NCI-H1105 treated with DMSO at 0.1 percent for 48 hours (cell line): ENCODE results near the gene HLA-B.

Experiments
- DNase-seq: peaks from one replicate; lab custom pipeline; 2025; lab: John Stamatoyannopoulos, UW

Gene HLA-B

DNA sequence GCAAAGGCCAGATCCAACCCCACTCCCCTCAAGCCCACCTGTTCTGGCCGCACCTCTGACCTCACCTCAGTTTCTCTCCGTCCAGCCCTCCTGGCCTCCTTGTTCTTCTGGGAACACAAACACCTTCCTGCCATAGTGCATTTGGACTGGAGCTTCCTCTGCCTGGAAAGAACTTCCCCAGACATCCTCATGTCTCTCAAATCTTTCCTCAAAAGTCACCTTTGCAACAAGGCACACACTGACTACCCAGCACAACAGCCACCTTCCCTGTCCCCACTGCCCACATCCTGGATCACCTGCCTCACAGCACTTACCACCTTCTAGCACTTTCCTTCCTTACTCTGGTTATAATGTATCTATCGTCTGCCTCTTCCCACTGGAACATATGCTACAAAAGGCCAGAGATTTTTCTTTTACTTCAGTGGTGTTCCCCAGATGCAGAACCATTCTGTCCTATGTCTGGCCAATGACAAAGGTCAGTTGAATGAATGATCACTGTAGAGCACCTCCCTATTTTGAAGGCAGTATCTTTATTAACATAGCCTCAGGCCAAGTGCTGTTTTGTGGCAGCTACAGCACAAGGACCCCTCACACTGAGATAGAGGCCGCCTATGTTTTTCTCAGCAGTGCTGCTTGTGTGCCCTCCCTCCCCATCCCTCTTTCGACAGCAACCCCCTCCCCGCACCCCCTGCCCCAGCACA is 4.1 kb downstream of the HLA-B start:
- DNase-seq = no peak

DNA sequence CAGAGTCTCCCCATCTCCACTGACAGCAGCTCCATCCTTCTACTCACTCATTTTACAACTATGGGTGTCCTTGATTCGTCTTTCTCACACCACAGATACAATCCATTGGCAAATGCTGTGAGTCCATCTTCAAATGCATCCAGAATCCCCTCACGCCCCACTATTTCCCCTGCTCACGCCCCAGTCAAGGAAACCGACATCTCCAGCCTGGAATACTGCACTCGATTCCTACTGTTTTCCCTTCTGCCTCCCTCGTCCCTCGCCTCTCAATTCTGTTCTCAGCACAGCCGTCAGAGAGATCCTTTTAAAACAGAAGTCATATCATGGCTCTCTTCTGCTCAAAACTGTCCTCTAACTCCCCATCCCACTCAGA is 4.7 kb downstream of the HLA-B start:
- no peak for DNase-seq

DNA sequence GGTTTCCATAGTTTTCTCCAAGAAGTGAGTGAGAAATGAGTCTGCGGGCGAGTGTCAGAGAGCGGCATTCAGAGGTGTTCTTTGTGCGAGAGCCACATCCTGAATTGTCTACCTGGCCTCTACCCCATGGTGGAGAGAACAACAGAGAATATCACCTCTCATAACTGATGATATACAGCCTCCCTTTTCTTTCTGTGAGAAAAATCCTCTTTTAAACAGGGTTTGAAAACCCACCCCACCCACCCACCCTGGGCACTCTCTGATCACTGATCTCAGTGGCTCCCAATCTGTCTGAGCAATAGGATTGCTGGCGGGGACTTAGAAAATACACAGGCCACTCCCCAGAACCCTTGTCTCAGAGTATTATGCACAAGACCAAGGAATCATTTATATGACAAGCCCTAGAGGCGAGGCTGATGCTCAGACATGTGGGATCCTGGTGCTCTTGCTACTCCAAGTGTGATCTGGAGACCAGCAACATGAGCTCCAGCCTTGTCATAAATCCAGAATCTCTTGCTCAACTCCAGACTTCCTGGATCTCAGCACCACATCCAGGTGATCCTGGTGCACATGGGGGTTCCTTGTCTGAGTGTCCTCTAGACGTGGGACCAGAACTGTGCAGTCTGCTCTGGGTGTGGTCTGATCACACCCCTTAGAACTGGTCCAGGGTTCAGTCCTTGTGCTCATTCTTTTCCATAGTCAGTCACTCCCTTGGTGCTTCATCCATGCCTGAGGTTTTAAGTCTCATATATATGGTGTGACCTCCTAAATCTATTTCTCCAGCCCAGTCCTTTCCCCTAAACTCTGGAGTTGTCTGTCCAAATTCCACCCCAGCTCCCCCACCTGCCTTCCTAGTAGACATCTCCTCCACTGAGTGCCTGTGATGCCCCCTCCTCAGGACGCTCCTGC is 5.3 kb downstream of the HLA-B start:
- no peak for DNase-seq

DNA sequence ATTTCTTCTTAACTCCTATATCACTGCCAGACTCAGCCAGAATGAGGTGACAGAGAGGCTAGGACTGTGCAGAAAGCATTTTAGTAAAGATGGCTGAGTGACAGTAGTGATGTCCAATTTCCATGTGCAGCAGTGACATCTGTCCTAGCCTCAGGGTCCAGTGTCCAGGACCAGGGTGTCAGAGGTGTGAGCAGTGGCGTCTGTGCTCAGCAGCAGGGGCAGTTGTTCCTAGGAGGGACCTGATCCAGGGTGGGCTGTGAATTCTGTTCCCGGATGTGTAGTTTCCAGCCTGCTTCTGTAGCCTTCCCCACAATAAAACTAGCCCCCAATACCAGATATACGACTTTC is 6.0 kb downstream of the HLA-B start:
- DNase-seq = no peak

DNA sequence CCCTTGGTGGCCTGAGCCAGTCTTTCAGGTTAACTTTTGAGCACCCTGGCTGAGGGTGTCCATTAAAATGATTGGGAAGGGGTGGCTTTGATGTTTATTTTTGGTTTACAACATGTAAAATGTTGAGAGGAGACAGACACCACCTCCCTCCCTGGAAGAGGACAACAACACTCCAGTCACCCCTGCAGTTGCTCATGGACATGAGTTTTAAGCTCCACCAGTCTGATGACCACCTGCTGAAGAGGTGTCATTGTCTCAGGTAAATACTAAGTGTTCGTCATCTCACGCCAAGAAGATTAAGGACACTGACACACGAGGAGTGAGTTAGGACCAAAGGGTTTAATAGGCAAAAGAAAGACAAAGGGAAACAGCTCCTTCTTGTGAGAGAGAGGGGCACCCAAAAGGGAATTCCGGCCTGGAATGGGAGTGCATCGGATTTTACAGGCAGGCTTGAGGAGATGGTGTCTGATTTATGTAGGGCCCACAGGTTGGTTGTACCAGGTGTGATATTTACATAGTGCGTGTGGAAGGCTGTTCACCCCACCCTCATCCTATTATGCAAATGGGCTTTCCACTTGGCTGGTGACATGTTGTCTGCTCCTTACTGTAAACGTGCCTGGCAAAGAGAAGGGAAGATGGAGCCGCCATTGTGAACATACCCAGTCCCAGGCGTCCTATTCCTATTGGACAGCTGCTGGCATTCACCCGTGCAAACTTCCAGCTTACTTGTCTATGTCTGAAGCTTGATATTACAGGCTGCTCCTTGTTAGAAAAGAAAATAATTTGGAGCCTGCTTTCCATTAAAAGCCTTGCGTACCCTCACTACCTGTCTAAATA is 6.6 kb downstream of the HLA-B start:
- no peak for DNase-seq

DNA sequence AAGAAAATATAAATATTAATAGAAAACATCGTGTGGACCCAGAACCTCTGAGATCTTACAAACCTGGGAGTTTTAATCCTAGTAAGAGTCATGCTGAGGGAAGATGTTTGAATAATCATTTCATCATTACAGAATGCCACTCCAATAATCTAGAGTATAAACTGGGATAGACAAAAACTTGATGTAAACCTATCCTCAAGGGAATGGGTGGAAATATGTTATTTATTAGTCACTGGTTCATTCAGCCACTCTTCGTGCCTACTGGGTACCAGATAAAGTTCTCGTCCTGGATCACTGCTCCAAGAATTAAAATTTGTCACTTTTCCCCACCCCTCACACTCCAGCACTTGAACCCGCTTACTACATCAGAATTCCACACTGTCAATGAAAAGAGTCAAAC is 7.7 kb downstream of the HLA-B start:
- no peak for DNase-seq

DNA sequence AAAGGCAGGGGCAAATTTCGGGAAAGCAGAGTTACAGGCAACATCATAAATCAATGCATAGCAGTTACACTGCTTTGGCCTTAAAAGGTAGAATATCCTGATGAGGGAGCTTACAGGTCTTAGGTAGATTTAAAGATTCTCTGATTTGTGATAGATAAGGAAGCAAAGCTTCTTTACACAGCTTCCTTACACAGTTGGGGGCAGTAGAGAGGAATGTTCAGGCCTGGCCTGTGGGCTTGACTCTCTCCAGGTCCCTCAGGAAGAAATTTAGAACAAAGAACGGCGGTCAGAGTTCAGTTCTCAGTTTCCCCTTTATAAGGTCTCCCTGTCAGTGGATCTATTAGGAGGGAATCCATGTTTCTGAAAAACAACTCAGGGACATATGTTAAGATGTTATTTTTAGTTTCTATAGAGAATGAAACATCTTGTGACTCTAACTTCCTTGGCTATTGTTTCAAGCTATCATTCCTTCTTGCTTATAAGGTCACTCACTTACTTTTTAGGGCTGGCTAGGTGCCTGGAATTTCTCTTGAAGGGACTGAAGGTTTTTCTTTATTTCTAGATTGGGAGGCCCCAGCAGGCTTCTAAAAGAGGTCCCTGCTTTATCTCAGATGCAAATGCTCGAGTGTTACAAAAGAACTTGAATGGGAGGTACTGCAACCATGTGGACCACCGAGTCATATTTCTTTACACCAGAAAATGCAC is 11.8 kb downstream of the HLA-B start:
- DNase-seq = no peak

DNA sequence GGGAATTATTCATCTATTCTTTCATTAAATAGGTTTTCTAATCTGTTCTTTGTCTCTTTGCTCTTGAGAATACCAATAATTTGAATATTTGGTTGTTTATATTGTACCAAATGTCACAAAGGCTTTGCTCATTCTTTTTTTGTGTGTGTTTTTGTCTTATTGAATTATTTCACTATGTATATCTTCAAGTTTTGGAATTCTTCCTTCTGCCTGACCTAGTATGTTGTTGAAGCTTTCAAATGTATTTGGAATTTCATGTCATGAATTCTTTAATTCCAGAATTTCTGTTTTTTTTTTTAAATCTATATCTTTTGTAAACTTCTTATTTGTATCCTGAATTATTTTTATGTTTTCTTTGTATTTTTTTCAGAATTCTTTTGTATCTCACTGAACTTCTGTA is 16.8 kb downstream of the HLA-B start:
- no peak for DNase-seq

DNA sequence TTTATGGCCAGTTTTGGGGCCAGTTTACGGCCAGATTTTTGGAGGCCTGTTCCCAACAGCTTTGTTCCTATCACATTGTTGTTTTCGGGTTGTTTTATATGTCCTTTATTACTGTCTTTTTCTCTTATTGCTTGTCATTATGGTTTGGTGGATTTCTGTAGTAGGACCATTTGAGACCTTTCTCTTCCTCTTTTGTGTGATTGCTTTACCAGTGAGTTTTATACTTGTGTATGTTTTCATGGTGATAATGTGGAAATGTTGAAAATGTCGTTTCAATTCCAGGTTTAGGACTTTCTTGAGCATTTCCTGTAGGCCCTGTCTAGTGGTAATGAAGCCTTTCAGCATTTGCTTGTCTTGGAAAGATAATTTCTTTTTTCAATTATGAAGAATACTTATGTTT is 17.8 kb downstream of the HLA-B start:
- no peak for DNase-seq

DNA sequence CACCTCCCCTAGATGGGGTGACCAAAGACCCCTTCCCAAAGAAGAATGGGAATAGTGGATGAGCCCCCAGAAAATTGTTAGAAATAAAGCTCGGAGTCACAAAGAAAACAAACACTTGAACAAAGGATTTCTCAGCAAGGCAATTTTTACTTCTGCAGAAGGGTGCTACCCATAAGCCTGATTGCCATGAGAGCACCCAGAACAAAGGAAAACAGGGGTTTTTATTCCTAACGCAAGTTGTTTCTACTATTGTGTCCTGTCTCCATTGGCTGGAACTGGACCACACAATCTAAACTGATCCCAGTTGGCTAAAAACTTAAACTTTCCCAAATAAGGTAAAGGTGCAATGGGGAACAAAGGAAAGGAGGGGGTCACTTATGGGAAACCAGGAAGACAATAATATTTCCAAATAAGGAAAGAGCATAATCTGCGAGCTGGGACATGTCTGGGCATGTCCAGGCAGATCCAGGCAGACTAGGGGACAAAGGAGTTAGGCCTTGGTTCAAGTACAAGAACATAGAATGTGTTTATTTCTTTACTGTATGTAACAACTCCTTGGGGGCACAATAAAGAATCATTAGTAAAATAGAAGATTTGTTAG is 20.0 kb downstream of the HLA-B start:
- no peak for DNase-seq

DNA sequence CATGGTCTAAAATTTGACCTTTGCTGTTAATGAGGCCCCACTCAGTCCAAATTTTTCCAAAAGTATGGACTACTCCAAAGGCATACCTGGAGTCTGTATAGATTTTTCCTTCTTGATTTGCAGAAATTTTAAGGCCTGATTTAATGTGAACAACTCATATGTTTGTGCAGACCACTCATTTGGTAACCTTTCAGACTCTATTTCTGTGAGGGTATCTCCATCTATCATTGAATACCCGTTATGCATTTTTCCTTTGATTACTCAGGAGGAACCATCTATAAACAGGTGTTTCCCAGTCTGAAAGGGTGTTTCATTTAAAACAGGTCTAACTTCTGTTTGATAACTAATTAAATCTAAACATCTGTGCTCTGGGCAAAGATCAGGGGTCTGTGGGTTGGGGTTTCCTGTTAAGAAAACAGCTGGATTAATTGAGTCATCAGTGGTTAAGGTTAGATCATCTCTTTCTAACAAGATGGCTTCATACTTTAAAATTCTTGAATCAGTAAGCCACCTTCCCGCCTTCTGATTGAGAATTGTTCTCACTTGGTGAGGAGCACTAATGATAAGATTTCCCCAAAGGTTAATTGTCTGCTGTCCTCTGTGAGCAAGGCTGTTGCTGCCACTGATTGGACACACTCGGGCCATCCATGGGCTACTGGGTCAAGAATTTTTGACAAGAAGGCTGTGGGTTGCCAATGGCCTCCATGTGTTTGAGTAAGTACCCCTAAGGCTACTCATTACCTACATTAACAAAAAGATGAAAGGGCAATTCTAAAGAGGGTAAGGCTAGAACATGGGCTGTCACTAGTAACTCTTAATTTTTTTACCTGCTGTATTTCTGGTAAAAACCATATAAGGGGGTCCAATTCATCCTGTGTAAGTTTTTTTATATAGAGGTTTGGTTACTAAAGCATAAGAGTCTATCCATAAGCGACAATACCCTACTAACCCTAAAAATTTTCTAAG is 24.1 kb downstream of the HLA-B start:
- DNase-seq = no peak

DNA sequence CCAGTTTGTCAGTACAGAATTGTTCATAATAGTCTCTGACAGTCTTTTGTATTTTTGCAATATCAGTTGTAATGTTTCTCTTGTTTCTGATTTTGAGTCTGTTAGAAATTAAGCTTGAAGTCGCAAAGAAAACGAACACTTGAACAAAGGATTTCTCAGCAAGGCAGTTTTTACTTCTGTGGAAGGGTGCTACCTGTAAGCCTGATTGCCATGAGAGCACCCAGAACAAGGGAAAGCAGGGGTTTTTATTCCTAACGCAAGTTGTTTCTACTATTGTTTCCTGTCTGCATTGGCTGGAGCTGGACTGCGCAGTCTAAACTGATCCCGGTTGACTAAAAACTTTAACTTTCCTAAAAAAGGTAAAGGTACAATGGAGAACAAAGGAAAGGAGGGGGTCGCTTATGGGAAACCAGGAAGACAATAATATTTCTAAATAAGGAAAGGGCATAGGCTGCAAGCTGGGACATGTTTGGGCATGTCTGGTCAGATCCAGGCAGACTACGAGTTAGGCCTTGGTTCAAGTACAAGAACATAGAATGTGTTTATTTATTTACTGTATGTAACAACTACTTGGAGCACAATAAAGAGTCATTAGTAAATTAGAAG is 28.5 kb downstream of the HLA-B start:
- DNase-seq = peak; percentile 11

DNA sequence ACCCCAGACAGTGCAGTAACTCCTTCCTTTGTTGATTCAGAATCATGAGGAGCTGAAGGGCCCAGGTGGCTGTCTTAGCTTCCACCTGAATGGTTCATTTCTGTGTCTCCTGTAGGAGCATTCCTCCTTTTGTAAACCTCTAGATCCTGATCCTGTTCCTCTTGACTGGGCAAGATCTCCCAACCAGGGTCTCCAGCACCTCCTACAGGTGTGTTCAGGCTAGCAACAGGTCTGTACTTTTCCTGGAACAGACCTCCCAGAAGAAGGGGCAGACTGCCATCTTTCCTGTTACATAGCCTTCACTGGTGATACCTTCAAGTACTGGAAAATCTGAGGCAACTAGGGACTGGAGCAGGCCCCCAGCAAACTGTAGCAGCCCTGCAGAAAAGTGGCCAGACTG is 35.2 kb downstream of the HLA-B start:
- DNase-seq = no peak

DNA sequence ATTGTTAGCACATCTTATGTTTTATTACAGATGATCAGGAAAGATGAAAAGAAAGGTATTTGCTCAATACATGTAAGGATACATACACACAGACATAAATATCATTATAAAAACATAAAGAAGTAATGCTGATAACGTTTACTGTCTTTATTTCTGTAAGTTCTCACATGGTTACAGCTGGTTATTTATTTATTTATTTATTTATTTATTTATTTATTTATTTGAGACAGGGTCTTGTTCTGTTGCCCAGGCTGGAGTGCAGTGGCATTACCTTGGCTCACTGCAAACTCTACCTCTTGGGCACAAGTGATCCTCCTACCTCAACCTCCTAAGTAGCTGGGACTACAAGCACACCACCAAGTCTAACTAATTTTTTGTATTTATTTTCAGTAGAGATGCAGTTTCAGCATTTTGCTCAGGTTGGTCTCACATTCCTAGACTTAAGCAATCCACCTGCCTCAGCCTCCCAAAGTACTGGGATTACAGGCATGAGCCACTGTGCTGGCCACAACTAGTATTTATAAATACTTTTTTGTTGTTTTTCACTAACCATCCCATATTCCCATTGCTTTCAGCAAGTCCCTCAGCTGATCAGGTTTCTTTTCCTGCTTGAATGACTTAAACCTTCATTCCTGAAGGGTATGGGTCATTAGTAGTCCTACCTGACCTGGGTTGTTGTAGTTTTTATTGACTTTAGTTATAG is 35.8 kb downstream of the HLA-B start:
- DNase-seq = no peak

DNA sequence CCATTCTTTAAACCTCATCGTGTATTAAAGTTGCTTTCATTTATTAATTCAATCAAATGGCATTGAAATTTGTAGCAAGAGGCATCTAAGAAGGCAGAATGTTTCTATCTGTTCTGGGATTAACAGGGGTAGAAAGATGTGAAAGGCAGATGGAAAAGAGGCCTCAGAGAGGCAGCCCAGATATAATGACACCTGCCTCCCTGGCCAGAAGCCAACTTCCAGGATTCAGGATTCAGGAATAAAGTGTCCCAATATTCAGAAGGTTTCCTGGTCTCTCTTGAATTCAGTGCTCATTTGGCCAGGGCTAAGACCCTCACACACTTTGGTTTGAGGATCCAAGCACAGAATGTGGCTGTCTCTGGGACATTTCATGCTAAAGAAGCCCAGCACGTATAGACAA is 39.9 kb downstream of the HLA-B start:
- DNase-seq = peak; percentile 12

DNA sequence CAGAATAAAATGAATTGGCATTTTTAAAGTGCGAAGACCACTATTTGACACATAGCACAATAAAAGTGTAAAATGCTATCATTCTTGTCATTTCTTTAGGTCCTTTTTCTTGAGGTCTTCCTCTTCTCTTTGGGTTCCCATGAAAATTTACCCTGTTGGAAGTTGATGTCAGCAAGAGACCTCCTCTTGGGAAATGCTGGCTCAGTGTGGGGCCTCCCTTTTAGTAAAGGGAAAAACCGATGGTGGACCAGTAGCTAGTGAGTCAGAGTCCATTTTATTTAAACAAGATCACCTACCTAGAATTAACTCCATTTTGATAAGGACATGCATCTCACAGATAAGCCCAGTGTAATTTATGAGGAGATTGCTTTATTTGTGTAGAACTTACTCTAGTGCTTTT is 47.3 kb downstream of the HLA-B start:
- DNase-seq = no peak

DNA sequence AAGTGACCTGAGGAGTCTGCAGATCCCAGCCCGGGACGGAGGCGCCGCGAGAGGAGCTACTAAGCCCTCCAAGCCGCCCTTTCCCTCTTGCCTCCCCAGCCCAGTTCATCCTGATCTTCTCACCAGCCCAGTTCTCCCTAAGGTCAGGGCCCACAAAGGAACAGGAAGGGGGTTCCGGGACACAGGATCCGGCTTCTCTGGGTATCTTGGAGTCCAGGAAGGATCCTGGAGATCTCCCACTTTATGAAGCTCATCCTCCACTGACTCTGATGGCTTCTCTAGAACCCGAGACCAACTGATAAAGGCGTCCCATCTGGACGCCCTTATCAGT is 48.2 kb downstream of the HLA-B start:
- DNase-seq = no peak

DNA sequence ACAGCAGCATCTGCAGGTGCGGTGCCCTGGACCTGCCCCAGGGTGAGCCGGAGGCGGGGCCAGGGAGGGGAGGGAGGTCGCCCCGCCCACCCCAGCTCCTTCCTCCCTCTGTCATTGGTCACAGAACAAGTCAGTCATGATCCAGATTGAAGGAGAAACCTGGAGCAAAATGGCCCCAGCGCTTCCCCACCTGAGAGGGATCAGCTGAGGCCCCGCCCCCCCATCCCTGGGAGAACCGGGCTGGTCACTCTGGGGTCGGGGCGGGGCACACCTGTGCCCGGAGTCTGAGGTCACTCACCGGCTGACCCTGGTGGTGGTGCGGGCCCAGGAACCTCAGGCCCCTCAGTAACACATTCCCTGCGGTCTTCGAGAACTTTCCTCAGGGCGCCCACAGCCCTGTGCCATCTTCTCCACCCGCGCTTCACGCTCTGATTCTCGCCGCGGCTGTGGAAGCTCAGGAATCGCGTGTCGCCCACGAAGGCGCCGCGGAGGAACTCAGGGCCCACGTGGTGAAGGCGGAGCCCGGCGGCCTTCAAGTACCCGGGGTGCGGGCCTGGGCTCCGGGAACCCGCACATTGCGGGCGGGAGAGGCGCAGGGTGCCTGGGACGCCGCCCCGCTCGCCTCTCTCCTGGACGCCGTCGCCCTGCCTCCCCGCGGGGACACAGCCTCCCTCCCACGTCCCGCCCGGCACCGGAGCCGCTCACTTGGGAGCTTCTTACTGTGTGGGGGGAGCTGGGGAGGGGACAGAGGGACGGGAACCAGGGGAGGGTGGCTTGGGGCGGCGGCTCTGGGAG is 48.7 kb downstream of the HLA-B start:
- no peak for DNase-seq

DNA sequence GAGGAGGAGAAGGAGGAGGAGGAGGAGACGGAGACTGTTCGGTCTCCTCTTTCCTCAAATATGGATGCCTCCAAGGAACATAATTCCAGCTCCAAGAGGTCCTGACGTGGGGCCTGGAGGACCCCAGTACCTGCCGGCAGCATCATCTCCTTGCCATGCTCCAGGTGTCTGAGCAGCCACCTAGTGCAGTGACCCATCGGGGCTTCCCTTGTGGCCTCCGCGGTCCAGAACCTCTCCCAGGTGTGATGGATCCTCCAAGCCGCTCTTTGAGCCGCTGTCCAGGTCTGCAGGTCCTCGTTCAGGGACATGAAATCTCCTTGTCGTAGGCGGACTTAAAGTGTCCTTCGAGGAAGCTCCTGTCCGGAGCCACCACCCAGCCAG is 49.3 kb downstream of the HLA-B start:
- DNase-seq = no peak
